ENCODE results near the gene PIGR. TPM values are rescaled to one million over a fixed set of nuclear protein-coding genes. Genes with fewer than 3 reads are reported as not detected.

The PIGR gene
- polyA plus RNA-seq, 5 donors = 0.09 to 0.26 (median 0.13) TPM

DNA sequence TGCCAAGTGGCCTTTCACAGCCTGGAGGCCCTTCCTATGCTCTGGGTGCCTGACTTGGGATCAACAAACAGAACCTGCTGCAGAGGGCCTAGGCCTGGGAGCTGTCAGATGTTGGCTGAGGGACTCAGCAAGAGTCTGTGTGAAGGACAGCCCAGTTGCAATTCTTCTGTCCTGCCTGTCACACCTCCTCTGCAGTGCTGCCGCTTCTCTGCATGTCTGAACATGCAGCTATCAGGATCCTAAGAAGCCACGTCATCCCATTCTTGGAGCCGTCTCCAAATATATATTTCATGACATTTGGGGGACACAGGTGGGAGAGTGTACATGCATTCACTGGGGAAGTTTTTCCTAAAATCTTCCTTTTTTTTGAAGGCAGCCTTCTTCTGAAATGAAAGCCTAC lies 15.4 kb upstream of the PIGR start:
- no peak for DNase-seq

DNA sequence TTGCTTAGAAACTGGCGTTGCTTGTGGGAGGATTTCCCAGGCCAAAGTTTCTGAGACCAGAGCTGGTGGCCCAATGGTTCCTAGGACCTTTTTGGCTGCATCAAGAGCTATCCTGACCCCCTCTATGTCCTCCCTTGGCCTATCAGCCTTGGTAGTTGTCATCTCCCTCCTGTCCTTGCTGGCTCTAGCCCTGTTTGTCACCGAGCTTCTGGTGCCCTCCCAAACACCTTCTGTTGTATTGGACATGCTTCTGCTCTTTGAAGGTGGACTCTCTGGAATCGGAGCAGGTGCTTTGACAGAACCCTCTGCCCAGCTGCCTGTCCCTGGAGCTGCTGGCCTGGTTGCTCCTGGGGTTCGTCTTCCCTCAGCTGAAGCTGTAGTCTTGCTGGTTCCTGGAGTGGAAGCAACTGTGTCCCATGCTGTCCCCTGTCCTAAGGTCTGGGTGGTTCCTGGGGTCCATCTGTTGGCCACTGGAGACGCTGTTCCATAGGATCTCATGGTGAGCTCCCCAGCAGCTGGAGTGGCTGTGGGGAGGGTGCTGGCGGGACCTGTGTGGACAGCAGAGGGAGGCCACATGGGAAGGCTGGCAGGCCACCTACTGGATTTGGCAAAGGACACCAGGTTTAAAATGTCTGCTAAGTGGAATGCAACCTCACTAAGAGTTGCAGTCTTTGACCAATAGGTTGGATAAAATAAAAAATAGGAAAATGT lies 14.6 kb upstream of the PIGR start:
- DNase-seq = no peak

DNA sequence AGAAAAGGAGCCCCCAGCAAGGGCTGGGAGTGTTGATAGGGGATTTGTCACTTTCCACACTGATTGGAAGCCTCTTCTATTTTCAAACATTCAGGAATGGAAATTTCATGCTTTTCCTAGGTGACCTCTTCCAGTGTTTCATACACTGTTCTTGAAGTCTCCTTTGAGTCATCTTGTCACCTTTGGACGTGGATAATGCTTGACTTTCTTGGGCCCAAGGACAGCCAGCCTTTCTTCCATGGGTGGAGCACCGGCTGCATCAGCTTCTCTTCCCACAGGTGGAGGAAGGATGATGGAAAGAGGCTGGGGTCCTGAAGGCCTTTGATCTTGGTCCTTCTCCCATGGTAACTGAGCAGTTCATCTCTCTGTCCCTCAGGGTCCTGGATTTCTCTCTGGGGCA lies 11.9 kb upstream of the PIGR start:
- DNase-seq = no peak

DNA sequence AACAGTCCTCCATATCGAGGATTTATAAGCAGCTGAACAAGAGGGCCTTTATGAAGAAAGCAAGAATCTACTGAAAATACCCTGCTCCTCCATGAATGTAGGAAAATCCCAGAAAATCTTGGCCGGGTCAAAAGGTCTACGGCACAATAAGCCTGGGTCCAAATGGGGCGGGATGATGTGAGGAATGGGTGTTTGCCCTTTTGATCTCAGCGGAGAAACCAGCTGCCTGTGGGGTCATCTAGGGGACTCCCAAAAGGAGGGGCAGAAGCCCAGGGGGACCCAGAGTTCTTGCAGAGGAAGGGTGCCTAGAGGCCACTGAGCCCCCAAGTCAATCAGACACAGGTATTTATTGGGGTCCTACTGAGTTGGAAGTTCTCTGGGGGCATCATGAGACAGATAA lies 11.4 kb upstream of the PIGR start:
- DNase-seq = no peak

GRCh38 chr1:206955476-206956451 lies 9.5 kb upstream of the PIGR start:
- DNase-seq = no peak

GRCh38 chr1:206954459-206955342 lies 8.4 kb upstream of the PIGR start:
- no peak for DNase-seq

DNA sequence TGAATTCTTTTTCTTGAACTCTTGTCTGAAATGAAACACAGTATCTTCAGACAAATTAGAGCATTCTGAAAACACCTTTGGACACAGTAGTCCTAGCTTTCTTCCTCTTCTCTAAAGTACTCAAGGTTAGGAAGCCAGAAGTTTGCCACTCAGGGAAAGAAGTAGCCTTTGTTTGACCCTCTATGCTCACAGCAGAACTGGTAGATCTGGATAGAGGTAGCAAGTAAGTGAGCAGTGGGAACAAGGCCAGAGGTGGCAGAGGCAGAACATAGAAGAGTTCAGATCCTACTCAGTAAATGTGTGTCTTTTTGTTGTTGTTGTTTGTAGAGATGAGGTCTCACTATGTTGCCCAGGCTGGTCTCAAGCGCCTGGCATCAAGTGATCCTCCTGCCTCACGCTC lies 7.4 kb upstream of the PIGR start:
- DNase-seq = no peak

DNA sequence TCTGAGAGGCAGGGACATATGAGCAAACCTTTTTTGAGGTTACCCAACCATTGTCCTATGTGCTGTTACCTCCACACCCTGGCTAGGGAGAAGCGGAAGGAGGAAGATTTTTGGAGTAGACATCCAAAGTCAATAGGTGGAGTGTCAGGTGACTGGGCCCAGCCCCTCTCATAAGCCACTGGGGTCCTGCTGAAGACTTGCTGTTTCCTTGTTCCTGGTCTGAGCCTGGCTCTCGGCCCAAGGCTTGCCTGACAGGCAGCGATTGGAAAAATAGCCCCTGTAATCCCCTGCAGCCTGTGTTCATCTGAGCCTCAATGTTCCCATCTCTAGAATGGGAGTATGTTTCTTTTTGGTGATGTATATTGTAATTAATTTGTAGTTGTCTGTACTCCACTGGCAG lies 6.9 kb upstream of the PIGR start:
- DNase-seq = no peak

GRCh38 chr1:206952171-206952570 lies 5.9 kb upstream of the PIGR start:
- no peak for DNase-seq

DNA sequence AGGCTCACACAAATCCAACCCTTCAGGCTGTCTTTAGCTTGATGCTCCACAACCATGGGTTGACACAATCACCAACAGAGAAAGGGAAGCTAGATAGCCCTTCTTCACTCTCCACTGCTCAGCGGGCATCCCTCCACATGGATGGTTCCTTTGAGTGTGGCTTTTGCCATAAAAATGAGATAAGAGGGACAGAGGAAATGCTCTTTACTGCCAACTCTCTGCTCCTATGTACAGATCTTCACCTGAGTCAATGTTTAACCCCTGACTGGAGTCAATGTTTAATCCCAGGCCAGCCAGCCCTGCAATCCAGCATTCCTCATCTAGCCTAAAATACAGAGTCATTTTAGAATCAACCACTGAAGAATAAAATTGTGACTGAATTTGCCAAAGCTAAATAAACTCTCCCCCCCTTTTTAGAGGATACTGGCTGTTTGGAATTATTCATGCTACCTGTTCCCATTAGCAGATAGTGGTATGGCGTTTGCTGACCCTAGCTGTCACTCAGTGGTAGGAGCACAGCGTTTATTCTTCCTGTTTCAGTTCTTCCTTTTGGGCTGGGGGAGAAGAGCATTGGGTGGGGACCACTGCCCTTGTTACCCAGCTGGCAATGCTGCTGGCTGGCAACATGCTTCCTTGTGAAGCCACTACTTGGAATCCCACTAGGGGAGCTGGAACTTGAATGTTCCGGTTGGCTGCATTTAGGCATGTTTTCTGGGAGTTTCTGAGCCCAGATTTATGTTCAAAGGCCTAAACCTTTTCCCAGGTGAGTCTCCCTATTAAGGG lies 5.2 kb upstream of the PIGR start:
- no peak for DNase-seq

DNA sequence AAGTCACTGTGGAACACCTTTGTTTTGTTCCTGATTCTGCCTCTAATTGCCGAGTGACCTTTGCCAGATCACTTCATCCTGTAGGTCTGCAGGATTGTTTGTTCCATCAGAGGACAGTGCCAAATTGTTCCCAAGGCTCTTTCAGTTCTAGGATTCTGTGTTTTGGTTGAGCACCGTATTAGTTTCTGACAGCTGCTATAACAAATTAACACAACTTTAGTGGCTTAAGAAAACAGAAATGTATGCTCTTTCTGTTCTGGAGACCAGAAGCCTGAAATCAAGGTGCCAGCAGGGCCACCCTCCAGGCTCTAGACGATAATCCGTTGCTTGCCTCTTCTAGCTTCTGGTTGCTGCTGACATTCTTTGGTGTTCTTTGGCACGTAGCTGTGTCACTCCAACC lies 3.4 kb upstream of the PIGR start:
- no peak for DNase-seq

DNA sequence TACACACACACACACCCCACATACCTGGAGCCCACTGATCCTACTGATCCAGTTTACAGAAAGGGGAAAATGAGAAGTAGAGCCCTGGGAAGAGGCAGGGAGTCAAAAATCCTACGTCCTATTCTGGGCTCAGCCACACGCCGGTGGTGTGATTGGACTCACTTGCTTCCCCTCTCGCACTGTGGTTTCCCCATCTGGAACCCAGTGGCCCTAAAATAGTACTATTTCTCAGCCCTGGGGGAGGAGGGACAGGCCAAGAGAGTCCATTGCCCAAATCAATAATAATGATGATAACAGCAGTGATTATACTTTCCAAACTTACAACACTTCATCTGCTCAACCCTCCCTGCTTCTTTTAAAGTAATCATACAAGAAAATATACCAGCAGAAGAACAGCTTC lies 2.9 kb upstream of the PIGR start:
- DNase-seq = no peak

DNA sequence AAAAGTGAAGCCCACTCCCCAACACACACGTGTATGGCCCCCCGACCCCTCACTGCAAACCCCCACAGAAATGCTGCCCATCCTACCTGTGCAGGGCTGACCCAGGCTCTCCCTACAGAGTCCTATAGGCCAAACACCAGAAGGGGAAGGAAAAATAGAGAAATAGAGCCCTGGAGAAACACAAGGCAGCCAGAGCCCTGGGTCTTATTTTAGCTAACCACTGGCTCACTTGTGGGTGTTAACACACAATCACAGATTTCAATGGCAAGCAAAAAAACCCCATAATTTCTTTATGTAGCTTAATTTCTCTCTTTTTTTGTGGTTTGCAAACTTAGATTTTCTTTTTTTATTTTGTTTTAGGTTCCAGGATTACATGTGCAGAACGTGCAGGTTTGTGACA lies 989 bp upstream of the PIGR start:
- DNase-seq = no peak

- no peak for DNase-seq
Measured at GRCh38 chr1:206945779-206946178, 487 bp downstream of the PIGR start.

DNA sequence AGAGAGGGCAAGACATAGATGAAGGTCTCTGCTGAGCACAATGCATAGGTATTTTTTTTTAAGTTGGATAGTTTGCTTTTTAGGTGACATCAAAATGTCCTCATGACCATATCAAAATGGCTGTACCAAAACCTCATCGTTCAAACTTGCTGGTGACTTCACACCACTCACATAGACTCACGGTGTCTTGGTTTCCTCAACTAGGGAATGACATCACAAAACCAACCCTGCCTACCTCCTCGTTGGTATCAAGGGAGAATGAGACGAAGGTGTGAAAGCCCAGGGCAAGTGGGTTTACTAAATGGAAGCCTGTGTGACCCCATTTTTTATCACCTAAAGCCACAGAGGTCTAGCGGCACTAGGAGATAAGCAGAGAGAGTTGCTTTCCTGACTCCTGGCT lies 1.6 kb downstream of the PIGR start:
- no peak for DNase-seq

GRCh38 chr1:206941766-206942418 lies 4.4 kb downstream of the PIGR start:
- no peak for DNase-seq

DNA sequence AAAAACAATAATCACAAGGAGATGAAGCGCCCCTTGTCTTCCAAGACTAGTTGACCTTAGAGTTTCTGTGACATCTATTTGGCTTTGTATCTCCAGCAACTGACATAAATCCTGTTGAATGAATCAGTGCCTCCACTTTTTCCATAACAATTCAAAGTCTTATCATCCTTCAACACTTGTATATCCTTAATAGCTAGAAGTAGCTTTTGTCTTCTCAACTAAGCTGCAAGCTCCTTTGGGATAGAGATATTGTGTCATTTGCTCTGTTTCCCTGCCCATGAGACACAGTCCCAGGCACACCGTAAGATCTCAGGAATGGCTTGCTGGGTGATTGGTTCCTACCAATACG lies 5.7 kb downstream of the PIGR start:
- no peak for DNase-seq

DNA sequence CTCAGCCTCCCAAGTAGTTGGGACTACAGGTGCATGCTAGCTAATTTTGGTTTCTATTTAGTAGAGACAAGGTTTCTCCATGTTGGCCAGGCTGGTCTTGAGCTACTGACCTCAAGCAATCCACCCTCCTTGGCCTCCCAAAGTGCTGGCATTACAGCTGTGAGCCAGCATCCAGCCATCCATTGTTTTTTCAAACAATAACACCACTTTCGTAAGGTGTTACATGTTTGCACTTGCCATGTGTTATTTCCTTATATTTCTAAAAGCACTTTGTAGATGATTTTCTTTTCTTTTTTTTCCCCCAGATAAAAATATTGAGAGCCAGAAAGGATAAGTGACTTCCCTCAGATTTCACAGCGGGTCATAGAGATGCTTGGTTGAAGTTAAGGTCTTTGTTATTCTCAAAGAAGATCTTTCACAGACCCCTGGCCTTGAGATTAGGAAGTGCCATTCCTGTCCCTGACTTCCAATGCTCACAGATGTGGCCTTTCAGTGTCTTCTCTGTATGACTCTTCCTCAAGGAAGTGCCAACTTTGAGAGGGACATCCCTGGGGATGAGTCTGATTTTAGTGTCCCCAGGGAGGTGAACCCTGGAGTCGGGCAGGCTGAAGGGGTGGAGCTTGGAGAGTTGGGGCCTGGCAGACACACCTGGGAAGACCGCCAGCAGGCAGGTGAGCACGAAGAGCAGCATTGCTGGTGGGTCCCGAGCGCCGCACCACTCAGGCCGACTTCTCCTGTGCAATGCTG lies 6.3 kb downstream of the PIGR start:
- no peak for DNase-seq

- DNase-seq = no peak
Measured at GRCh38 chr1:206939131-206939530, 7.1 kb downstream of the PIGR start.

GRCh38 chr1:206937425-206937824 lies 8.8 kb downstream of the PIGR start:
- no peak for DNase-seq
